Measurements from ENCODE around the gene MAP6D1.

The MAP6D1 gene

GRCh38 chr3:183819831-183820230 is 5.5 kb downstream of the MAP6D1 start:
- POLR2A ChIA-PET: no interaction called here
- Histone ChIP-seq H3K27ac (ENCODE audit: extremely low read depth, low read depth, low read length) (no peak overlapping the region), H3K9me3 (ENCODE audit: control insufficient read depth, insufficient read depth, low read depth, low read length) (no peaks in the 10 kb centered on the region), H3K4me3 (ENCODE audit: low read depth, low read length) (no peak overlapping the region), H3K4me1 (ENCODE audit: control insufficient read depth, insufficient read depth, low read length) (peaks cover 5% of the 10 kb centered on the region; the same call in 1 of the 2 replicates), H3K36me3 (ENCODE audit: control insufficient read depth in 2 of 2, insufficient read depth in 1 of 2, low read length in 2 of 2) (peaks cover 0 to 40% of the 10 kb centered on the region in 2 experiments; a peak in 2 of 3 replicates)
- TF ChIP-seq ZFP3 (tag by site-specific recombination; IDR thresholded peaks at IDR 0.05; ENCODE audit: low read depth) (no peak), MEIS1 (CRISPR knock-in tag; IDR thresholded peaks at IDR 0.05; ENCODE audit: borderline replicate concordance) (no peak), ZNF354C (tag by site-specific recombination; IDR thresholded peaks at IDR 0.05; ENCODE audit: borderline replicate concordance, low read depth) (no peak), ZNF280D (tag by site-specific recombination; IDR thresholded peaks at IDR 0.05) (no peak), KLF1 (tag by site-specific recombination; IDR thresholded peaks at IDR 0.05) (no peak), ZNF391 (tag by site-specific recombination; IDR thresholded peaks at IDR 0.05; ENCODE audit: borderline replicate concordance, low read depth) (no peak), SP7 (tag by site-specific recombination; IDR thresholded peaks at IDR 0.05) (no peak), ZNF585B (tag by site-specific recombination; IDR thresholded peaks at IDR 0.05) (no peak), ZNF530 (tag by site-specific recombination; IDR thresholded peaks at IDR 0.05; ENCODE audit: low read depth) (no peak), ZBTB7A (tag by site-specific recombination; IDR thresholded peaks at IDR 0.05; ENCODE audit: low read depth) (no peak), ZNF677 (tag by site-specific recombination; IDR thresholded peaks at IDR 0.05) (no peak), GLI4 (tag by site-specific recombination; IDR thresholded peaks at IDR 0.05) (no peak), ZFP41 (tag by site-specific recombination; IDR thresholded peaks at IDR 0.05; ENCODE audit: borderline replicate concordance) (no peak), ZNF184 (tag by site-specific recombination; IDR thresholded peaks at IDR 0.05) (no peak), ZNF24 (tag by site-specific recombination; IDR thresholded peaks at IDR 0.05) (no peak), ZNF174 (tag by site-specific recombination; IDR thresholded peaks at IDR 0.05) (no peak), ZNF148 (tag by site-specific recombination; IDR thresholded peaks at IDR 0.05; ENCODE audit: borderline replicate concordance) (no peak), ZSCAN16 (tag by site-specific recombination; IDR thresholded peaks at IDR 0.05) (no peak), ZNF473 (tag by site-specific recombination; IDR thresholded peaks at IDR 0.05) (no peak)
- TF ChIP-seq, protein P1, sequence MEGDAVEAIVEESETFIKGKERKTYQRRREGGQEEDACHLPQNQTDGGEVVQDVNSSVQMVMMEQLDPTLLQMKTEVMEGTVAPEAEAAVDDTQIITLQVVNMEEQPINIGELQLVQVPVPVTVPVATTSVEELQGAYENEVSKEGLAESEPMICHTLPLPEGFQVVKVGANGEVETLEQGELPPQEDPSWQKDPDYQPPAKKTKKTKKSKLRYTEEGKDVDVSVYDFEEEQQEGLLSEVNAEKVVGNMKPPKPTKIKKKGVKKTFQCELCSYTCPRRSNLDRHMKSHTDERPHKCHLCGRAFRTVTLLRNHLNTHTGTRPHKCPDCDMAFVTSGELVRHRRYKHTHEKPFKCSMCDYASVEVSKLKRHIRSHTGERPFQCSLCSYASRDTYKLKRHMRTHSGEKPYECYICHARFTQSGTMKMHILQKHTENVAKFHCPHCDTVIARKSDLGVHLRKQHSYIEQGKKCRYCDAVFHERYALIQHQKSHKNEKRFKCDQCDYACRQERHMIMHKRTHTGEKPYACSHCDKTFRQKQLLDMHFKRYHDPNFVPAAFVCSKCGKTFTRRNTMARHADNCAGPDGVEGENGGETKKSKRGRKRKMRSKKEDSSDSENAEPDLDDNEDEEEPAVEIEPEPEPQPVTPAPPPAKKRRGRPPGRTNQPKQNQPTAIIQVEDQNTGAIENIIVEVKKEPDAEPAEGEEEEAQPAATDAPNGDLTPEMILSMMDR (tag by site-specific recombination; IDR thresholded peaks at IDR 0.05): no peak
- CTCF ChIA-PET: interaction anchor here (0.7 kb wide), 1 partner anchor 698 kb away, joined by 3 read pairs; no protein-coding TSS in a partner anchor

All from HEK293 (cell line).